ENCODE results near the gene JPT1.

The JPT1 gene

GRCh38 chr17:75109407-75110233, 44.7 kb downstream of the JPT1 start, which contains the start of gene ARMC7:
Gene ARMC7, plus strand, starts transcription at chr17:75109969. Its CDS starts 320 bp downstream, at chr17:75110289.
- peak; percentile 83 for FAIRE-seq
- peak; percentile 94 for DNase-seq (ENCODE audit: insufficient read length, low spot score)

GRCh38 chr17:75109046-75109406, 45.3 kb downstream of the JPT1 start:
- no peak for FAIRE-seq
- DNase-seq (ENCODE audit: insufficient read length, low spot score): no peak

GRCh38 chr17:75108193-75108592, 46.1 kb downstream of the JPT1 start:
- DNase-seq (ENCODE audit: insufficient read length, low spot score): no peak
- FAIRE-seq: no peak

GRCh38 chr17:75105126-75106080, 48.9 kb downstream of the JPT1 start:
- no peak for FAIRE-seq
- peak; percentile 72 for DNase-seq (ENCODE audit: insufficient read length, low spot score)

- DNase-seq (ENCODE audit: insufficient read length, low spot score) (no peak), FAIRE-seq (peak; percentile 18)
These were observed 50.4 kb downstream of the JPT1 start for GRCh38 chr17:75103601-75104554.

- peak; percentile 64 for FAIRE-seq
- DNase-seq (ENCODE audit: insufficient read length, low spot score): peak; percentile 50
These were observed 51.9 kb downstream of the JPT1 start for GRCh38 chr17:75102385-75102821.

GRCh38 chr17:75099881-75100595, 54.3 kb downstream of the JPT1 start:
- FAIRE-seq: no peak

GRCh38 chr17:75098861-75099260, 55.5 kb downstream of the JPT1 start:
- FAIRE-seq: no peak
- DNase-seq (ENCODE audit: insufficient read length, low spot score): no peak

More at GRCh38 chr17:75099881-75100595, 54.3 kb downstream of the JPT1 start:
- DNase-seq (ENCODE audit: insufficient read length, low spot score): no peak

- FAIRE-seq (no peak), DNase-seq (ENCODE audit: insufficient read length, low spot score) (no peak)
These were observed 56.4 kb downstream of the JPT1 start for GRCh38 chr17:75097865-75098264.

- FAIRE-seq (no peak), DNase-seq (ENCODE audit: insufficient read length, low spot score) (no peak)
These were observed 58.2 kb downstream of the JPT1 start for GRCh38 chr17:75096082-75096625.

GRCh38 chr17:75094871-75095399, 59.4 kb downstream of the JPT1 start:
- DNase-seq (ENCODE audit: insufficient read length, low spot score): no peak
- no peak for FAIRE-seq

GRCh38 chr17:75093548-75094158, 60.7 kb downstream of the JPT1 start:
- DNase-seq (ENCODE audit: insufficient read length, low spot score) (no peak), FAIRE-seq (no peak)

- no peak for DNase-seq (ENCODE audit: insufficient read length, low spot score)
- no peak for FAIRE-seq
These were observed 62.4 kb downstream of the JPT1 start for GRCh38 chr17:75091855-75092327.

- FAIRE-seq (no peak), DNase-seq (ENCODE audit: insufficient read length, low spot score) (no peak)
These were observed 63.1 kb downstream of the JPT1 start for GRCh38 chr17:75090871-75091854.

GRCh38 chr17:75088465-75089417, 65.6 kb downstream of the JPT1 start:
- DNase-seq (ENCODE audit: insufficient read length, low spot score) (no peak), FAIRE-seq (no peak)

Measured in GM19239 (cell line).